ENCODE measurements around the gene NDRG2.
A peak's percentile ranks its signal among the peaks of the same experiment; 100 is the strongest.

Gene NDRG2

GRCh38 chr14:21030531-21030930 lies 5.7 kb upstream of the NDRG2 start:
- TF ChIP-seq ZFX (IDR thresholded peaks at IDR 0.05), result no peak
- TF ChIP-seq, protein P1, sequence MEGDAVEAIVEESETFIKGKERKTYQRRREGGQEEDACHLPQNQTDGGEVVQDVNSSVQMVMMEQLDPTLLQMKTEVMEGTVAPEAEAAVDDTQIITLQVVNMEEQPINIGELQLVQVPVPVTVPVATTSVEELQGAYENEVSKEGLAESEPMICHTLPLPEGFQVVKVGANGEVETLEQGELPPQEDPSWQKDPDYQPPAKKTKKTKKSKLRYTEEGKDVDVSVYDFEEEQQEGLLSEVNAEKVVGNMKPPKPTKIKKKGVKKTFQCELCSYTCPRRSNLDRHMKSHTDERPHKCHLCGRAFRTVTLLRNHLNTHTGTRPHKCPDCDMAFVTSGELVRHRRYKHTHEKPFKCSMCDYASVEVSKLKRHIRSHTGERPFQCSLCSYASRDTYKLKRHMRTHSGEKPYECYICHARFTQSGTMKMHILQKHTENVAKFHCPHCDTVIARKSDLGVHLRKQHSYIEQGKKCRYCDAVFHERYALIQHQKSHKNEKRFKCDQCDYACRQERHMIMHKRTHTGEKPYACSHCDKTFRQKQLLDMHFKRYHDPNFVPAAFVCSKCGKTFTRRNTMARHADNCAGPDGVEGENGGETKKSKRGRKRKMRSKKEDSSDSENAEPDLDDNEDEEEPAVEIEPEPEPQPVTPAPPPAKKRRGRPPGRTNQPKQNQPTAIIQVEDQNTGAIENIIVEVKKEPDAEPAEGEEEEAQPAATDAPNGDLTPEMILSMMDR (conservative IDR thresholded peaks at IDR 0.05), result no peak
- no peak overlapping the region for H3K27ac ChIP-seq

- TF ChIP-seq ZFX (IDR thresholded peaks at IDR 0.05), result no peak
- TF ChIP-seq, protein P1 (conservative IDR thresholded peaks at IDR 0.05), result no peak
- H3K27ac ChIP-seq, result no peak within 1 kb of the TSS
These were observed 5.1 kb upstream of the NDRG2 start, which contains the start of gene TPPP2 for GRCh38 chr14:21029917-21030316. TPPP2 (plus strand) TSS chr14:21030217; CDS start chr14:21030582, 365 bp downstream.

GRCh38 chr14:21026988-21027315 lies 2.1 kb upstream of the NDRG2 start:
- TF ChIP-seq, protein P1 (conservative IDR thresholded peaks at IDR 0.05), result no peak
- no peak for TF ChIP-seq ZFX (IDR thresholded peaks at IDR 0.05)
- no peak overlapping the region for H3K27ac ChIP-seq

GRCh38 chr14:21026274-21026987 lies 1.6 kb upstream of the NDRG2 start:
- TF ChIP-seq, protein P1 (conservative IDR thresholded peaks at IDR 0.05), result no peak
- no peak for TF ChIP-seq ZFX (IDR thresholded peaks at IDR 0.05)
- H3K27ac ChIP-seq, result no peak overlapping the region

DNA sequence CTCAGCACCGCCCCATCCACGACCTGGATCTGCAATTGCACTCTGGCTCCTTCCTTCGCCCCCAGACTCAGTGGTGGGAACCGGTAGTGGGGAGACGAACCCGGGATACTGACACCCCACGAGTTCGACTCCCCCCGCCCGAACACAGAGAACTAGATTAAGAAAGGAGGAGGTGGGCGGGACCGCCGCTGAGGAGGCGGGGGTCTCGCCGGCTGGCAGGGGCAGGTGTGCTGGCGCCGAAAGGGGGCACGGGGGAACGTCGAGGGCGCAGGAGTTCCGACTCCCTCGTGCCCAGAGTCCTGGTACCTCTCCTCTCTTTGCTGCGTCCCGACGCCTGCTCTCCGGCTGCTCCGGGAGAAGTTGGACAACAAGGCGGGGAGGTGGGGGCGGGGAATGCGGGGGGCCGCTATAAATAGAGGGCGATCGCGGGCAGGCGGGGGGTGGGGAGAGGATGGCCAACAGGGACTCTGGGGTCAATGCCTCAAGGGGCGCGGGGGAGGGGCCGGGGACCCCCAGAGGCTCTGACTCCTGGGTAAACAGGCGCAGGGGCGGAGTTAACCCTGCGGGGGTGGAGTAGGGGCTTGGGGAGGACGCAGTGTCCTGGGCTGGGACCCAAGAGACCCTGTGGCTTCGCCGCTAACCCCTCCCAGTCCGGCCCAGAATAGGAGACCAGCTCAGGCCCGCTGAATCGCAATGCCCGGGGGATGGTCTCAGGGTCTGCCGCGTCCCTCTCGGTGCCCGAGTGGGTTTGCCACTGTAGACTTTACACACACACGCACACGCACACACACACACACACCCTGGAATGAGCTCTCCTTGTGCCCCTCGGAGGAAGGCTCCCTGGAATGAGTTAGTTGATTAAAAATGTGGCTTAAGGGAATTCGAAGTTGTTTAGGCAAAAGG lies 761 bp upstream of the NDRG2 start:
- peak overlapping the region; percentile 76 for H3K27ac ChIP-seq
- TF ChIP-seq ZFX (IDR thresholded peaks at IDR 0.05), result no peak
- TF ChIP-seq, protein P1 (conservative IDR thresholded peaks at IDR 0.05), result no peak

- TF ChIP-seq, protein P1 (conservative IDR thresholded peaks at IDR 0.05), result no peak
- TF ChIP-seq ZFX (IDR thresholded peaks at IDR 0.05), result no peak
- H3K27ac ChIP-seq, result peak overlapping the region; percentile 76
These were observed 860 bp downstream of the NDRG2 start for GRCh38 chr14:21023817-21024584.

All from C4-2B (cell line).